Measurements from ENCODE around the gene GRIN2A.
A peak's percentile ranks its signal among the peaks of the same experiment; 100 is the strongest.
"Not testable (repeated sequence)": the region's sequence is repeated elsewhere in the genome, so short reads cannot be mapped to it uniquely, and the experiment has no call there.

Gene GRIN2A

GRCh38 chr16:9911989-9912388, 270.2 kb downstream of the GRIN2A start:
- DNase-seq, result no peak

DNA sequence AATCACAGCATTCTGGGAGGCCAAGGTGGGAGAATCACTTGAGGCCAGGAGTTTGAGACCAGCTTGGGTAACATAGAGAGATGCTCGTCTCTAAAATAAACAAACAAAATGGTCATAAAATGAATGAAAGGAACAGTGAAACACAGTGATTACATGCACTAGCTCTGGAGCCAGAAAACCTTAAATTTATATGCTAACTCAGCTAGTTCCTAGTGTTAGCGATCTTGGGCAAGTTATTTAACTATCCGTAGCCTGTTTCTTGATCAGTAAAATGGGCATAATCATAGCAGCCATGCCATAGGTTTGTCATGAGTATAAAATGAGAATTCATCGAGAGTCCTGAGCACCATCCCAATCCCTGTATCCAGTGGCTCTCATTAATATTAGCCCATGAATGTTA, 271.0 kb downstream of the GRIN2A start:
- no peak for DNase-seq

DNA sequence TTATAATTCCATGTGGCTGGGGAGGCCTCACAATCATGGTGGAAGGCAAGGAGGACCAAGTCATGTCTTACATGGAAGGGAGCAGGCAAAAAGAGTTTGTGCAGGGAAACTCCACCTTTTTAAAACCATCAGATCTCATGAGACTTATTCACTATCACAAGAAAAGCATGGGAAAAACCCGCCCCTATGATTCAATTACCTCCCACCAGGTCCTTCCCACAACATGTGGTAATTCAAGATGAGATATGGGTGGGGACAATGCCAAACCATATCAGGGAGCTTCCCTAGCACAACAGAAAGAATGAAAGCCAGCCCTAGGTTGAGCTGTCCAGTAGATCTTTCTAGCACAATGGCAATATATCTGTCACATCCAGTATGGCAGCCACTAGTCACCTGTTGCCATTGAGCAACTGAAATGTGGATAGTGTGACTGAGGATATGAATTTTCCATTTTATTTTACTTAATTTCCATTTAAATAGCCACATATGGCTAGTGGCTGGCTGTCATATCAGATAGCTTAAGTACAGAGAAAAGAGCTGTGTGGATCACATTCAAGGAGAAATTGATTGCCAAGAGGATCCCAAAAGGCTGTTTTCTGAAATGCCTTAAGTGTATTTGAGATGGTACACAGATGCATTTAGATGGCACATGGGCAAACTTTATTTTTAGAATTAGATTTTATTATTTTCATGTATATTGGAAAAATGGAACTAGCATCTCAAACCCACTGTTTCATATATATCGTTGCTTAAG, 273.0 kb downstream of the GRIN2A start:
- DNase-seq, result no peak

DNA sequence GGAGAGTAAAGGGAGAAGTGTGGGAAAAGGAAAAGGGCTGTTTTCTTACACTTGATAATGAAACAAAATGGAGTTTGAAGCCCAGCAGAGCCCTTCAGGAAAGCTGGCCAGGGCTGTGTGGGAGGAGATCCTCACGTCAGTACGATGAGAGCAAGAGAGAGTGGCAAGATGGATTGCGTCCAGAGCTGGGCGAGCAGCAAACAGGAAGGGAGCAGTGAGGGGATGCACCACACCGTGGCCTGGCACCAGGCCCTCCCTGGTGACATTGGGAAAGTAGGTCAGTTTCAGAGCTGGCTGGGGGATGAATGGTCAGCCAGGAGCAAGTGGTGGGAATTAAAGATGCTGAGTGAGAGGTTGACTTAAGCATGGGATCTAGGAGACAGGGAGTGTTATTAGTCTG, 273.6 kb downstream of the GRIN2A start:
- no peak for DNase-seq

DNA sequence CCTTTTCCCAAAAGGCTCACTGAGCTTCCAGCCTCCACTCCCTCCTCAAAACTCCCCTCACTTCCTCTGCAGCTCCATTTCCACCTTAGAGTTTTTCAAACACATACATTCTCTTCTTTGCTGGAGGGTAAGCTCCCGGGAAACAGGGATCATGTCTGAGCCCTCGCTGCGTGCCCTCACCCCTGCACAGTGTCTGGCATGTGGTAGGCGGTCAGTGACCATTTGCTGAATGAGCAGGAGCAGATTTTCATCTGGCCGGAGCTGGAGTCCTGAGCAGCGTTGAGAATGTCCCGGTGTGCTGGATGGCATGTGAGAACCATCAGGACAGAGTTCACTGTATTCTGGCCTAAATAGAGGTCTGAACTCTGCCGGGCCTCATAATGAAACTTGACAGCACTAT, 274.5 kb downstream of the GRIN2A start:
- DNase-seq, result no peak

- no peak for DNase-seq
Observed at GRCh38 chr16:9906218-9906617, 276.0 kb downstream of the GRIN2A start.

DNA sequence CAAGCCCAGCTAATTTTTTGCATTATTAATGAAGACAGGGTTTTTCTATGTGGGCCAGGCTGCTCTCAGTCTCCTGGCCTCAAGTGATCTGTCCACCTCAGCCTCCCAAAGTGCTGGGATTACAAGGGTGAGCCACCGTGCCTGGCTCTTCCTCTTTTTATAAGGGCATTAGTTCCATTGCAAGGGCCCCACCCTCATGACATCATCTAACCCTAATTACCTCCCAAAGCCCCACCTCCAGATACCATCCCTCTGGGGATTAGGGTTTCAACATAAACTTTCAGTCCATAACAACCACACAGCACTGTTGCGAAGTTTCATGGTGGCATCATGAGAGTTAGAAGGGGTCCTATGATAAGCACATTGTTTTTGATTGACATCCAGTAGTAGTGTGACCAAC, 277.7 kb downstream of the GRIN2A start:
- DNase-seq, result no peak

- no peak for DNase-seq
Observed at GRCh38 chr16:9900576-9900975, 281.7 kb downstream of the GRIN2A start.

DNA sequence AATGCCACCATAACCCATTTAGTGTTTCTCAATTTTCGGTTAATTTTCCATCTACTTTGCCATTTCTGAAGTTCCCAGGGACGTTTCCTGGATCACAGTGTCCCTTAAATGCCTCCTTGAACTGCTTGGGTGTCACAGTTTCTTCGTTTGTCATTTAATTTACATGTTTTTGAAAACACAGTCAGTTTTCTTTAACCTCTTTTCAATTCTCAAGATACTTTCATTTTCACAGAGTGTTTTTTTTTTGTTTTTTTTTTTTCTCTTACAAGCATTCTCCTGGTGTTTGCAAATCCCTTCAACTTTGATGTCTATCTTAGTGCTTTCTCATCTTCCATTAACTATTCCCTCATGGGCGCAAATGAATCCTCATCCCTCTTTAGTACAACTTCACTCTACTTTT, 283.7 kb downstream of the GRIN2A start:
- no peak for DNase-seq

- no peak for DNase-seq
Observed at GRCh38 chr16:9898124-9898523, 284.1 kb downstream of the GRIN2A start.

DNA sequence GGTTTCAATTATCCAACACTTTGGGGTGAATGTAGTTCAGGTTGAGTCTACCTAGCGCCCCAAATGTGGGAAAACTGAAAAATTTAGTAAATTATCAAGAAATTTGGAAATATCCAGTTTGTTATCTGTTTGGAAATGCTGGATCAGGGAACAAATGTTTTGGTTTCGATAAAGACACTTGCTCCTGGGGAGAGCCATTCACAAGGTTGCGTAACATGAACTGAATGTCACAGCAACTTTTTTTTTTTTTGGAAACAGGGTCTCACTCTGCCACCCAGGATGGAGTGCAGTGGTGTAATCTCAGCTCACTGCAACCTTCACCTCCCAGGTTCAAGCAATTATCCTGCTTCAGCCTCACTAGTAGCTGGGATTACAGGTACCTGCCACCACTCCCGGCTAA, 286.4 kb downstream of the GRIN2A start:
- no peak for DNase-seq

DNA sequence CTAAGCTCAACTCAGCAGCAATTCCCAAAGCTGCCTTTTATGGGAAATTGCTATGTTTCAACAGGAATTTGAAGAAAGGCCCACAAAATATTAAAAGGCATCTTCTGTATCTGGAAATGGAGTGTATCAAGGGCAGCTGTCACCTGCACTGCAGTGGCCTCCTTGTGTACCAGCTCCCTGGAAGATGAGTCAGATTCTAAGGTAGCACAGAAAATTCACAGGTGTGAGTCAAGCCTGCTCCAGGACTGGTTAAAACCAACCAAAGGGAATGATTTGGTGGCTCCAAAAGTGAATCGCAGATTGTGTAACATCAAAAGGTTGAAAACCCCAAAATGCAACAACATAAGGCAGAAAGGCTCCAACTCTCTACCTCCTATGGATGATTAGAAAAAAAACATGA, 296.4 kb downstream of the GRIN2A start:
- DNase-seq, result no peak

GRCh38 chr16:9885467-9885866, 296.8 kb downstream of the GRIN2A start:
- no peak for DNase-seq

GRCh38 chr16:9875981-9876380, 306.2 kb downstream of the GRIN2A start:
- not testable (repeated sequence) for DNase-seq

DNA sequence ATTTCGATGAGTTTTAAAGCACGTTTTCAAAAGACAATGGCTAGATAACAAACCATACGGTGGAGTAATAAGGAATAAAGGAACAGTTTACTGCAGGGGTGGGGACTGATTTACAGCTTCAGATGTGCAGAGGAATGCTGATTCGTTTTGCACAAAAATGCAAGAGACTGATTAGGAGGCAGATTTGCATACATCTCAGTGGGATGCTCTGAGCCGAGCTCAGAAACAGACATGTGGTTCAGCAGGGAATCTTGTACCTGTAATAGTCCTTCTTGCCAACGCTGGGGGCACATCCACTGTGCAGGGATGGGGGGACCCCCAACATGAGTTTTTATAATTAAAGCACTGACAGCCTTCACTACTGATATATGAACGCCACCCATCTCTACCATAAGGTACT, 308.0 kb downstream of the GRIN2A start:
- no peak for DNase-seq

GRCh38 chr16:9870962-9871361, 311.3 kb downstream of the GRIN2A start:
- DNase-seq, result no peak

DNA sequence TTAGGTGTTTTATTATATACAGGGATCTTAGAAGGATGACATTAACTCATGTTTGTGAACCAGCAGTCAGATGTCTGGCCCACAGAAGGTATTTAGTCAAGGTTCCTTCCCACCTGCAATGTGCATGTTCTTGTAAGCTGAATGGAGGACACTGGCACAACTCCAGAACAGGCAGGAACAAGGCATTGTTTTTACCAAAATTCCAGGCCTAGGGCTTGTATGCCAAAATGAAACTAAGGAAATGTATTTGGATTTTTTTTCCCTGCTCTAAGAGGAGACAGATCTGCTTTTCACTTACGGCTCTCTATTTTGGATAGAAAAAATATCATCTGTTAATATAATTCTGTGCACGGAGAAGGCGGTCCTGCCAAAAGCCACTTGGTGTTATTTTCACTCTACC, 312.5 kb downstream of the GRIN2A start:
- no peak for DNase-seq

- no peak for DNase-seq
Observed at GRCh38 chr16:9868606-9869149, 313.6 kb downstream of the GRIN2A start.

DNA sequence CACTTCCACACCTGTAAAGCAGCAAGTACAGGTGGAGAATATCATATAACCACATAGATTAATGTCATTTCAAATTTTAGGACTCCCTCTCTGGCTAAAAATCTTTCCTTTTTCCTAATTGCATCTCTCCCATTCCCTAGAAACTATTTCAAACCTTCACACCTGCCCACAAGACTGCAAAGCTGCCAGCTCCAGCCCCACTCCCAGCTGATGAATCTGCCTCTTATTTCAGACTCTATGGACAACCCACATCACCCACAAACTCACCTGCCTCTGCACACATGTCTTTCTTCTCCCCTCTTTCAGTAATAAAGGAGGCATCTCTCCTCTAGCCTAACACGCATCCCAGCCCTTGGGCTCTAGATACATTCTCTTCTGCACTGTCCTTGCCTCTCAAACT, 315.1 kb downstream of the GRIN2A start:
- DNase-seq, result no peak

DNA sequence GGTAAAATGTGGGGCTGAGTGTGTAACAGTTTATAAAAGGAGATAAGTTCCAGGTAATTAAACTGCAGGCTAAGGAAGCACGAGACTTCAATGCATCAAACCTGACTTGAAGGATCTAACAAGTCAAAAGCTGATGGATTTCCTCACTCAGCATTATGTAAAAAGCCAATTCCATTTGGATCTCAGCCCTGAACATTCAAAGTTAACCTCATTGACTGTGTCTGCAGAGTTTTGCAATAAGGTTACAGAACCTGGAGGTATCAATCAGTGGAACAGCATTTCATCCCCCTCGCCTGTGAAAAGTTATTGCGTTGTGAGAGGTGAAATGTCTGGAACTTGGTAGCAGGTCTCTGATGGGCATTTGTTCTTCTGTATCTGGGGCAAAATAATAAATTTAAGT, 317.8 kb downstream of the GRIN2A start:
- no peak for DNase-seq

DNA sequence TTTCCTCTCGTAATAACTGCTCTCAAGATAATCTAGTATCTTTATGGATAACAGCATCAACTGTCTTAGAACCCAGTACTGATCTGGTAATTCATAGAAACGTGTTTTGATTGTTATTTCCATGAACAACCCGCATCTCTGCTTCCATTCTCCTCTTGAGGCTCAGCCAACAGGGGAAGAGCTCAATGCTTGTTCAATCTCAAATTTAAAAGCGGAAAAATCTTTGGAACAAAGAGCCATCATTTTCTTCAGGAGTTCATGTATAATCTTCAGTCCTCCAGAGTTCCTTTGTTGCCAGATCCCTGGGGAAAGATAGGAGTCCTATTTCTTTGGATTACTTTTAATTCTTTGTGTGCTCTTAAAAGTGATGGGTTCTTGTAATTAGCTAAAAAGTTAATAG, 319.9 kb downstream of the GRIN2A start:
- no peak for DNase-seq

DNA sequence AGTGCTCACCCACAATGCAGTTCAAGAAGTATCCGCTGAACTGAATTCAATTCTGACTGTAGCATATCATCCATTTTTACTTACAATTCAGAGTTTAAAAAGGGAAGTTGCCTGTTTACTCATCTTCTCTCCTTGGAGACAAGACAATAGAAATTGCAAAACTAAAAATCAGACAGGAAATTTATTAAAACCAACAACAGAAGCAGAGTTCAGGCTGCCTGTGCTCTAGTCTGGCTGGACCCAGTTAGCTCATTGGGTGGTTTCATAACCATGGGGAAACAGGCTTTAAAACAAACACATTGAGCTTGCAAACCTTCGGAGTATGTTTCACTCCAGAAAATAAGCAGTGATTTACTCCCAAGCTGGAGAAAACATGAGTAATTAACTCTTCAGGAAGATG, 321.4 kb downstream of the GRIN2A start:
- peak in 1 of 2 donors; percentile 17 for DNase-seq

DNA sequence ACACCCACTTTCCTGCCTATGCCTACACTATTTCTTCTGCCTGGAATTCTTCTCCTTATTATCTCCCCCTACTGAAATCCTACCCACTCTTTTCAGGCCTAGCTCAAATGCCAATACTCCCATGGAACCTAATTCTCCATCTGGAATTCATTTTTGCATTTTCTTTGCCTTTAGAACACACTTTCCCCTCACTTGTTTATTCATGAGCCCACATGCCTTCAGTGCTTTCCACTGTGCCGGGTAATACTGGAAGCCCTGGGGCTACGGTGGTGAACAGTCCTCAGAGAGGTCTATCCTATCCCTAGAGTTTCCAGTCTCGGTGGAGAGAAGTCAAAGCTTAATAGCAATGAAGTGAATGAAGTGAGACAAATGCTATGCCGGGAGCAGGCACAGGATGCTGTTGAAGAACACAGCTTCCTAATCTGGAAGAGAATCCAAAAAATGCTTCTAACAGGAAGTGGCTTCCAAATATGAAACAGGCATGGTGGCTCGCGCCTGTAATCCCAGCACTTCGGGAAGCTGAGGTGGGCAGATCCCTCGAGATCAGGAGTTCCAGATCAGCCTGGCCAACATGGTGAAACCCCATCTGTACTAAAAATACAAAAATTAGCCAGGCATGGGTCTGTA, 322.4 kb downstream of the GRIN2A start:
- no peak for DNase-seq

GRCh38 chr16:9854675-9855074, 327.6 kb downstream of the GRIN2A start:
- no peak for DNase-seq
